HG02840 (cell line): ENCODE measurements around the gene MSI2.

Experiments
- ATAC-seq: cut with Tn5 transposase; IDR thresholded peaks from one replicate; pipeline ENCODE4 v1.9.1; 2021; ENCODE audit warnings: mild to moderate bottlenecking, moderate library complexity, moderate number of reproducible peaks; ENCODE audit not compliant: unreplicated experiment, low FRiP score

The MSI2 gene

GRCh38 chr17:57245786-57246185 lies 10.5 kb upstream of the MSI2 start:
- no peak for ATAC-seq

- no peak for ATAC-seq
These were observed 10.1 kb upstream of the MSI2 start for GRCh38 chr17:57246257-57246656.

GRCh38 chr17:57247261-57247660 lies 9.1 kb upstream of the MSI2 start:
- no peak for ATAC-seq

GRCh38 chr17:57247913-57248312 lies 8.4 kb upstream of the MSI2 start:
- no peak for ATAC-seq

GRCh38 chr17:57249520-57249919 lies 6.8 kb upstream of the MSI2 start:
- no peak for ATAC-seq

DNA sequence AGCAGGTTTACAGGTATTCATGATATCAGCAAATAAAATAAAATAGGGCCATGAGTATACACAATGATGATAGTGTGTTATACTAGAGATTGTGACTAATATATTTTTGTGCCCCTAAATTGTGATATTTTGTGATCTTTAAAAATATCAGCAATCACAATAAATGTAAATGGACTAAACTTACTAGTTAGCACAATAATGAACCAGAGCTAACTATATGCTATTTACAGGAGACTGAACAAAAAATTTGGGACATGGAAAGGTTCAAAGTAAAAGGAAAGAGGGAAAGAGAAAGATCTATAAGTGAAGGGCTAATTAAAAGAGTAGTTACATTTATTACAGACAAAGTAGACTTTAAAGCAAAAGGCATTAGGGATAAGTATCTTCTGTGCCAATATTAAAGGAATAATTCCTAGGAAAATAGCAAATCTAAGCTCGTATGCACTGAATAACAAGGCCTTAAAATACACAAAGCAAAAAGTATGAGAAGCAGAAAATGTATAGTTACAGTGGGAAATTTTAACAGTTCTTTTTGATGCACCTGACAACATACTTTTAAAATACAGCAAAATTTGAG lies 5.0 kb upstream of the MSI2 start:
- no peak for ATAC-seq

DNA sequence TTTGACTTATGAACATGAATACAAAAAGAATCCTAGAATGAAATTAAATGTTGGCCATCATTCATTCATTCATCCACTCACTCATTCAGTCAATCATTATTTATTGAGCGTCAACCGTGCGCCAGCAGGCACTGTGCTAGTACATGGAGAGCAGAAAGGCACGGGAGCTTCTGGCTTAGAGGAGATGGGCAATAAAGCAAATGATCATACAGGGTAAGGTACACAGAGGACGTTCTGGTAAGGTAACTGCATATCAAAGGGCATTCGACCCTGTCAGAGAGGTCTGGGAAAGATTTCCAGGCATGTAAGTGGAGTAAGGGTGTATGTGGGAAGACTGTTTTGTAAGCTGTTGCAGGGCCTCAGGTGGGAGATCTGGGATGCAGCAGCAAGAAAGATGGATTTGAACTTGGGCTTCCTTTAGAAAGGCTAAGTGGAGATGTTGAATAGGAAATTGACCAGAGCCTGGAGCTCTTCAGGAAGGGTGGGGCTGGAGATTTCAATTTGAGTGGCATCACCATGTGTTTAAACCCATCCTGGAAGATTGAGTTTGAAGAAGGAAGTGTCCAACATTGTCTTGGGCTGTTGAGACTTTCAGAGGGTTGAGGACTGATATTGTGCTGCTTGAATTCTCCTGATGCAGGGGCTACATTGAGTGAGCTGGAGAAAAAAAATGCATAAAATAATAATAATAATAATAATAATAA lies 2.8 kb upstream of the MSI2 start:
- no peak for ATAC-seq

DNA sequence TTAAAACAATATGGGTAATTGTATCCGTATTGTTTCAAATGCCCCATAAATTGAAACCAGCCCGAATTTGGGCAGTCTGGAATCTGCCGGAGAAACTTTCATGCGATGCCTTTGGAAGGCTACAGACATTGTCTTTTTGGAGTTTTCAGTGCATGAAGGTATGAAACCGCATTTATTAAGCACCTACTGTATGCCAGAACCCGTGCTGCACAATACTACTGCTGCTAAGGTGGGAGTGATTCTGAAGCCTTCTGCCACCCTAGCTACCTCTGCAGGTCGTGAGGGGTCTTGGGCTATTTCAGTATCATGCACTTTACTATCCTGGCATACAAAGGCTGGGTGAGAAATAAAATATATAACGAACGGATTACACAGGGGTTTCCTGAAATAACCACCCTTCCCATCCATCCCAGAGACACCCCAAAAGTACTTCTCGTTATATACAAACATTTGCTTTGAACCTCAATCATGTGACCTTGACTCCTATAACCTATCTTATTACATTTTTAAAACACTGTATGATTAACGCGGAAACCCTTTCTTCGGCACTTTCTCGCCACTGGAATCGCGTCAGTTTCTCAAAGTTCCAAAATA lies 1.0 kb upstream of the MSI2 start:
- ATAC-seq = peak; percentile 4

GRCh38 chr17:57256708-57257112 lies 387 bp downstream of the MSI2 start:
- ATAC-seq = no peak

- ATAC-seq = no peak
These were observed 1.0 kb downstream of the MSI2 start for GRCh38 chr17:57257195-57257894.

- no peak for ATAC-seq
These were observed 1.9 kb downstream of the MSI2 start for GRCh38 chr17:57257895-57258851.

DNA sequence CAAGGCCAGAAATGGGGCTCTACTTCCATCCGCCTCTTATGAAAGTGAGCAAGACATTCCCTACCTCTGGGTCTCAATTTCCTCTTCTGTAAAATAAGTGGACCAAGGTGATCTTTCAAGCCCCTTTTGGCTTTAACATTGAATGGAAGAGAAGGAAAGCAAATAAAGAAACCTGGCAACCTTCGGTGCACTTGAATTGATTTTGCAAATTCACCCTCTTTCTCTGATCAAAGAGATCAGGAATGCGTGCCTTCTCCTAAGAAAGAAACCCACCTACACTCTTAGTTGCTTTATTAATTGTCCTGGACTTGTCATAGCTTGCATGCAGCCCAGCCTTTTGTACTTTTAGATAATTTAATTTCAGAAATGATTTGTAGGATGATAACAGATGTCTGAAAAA lies 3.0 kb downstream of the MSI2 start:
- ATAC-seq = no peak

- no peak for ATAC-seq
These were observed 3.5 kb downstream of the MSI2 start for GRCh38 chr17:57259817-57260216.

DNA sequence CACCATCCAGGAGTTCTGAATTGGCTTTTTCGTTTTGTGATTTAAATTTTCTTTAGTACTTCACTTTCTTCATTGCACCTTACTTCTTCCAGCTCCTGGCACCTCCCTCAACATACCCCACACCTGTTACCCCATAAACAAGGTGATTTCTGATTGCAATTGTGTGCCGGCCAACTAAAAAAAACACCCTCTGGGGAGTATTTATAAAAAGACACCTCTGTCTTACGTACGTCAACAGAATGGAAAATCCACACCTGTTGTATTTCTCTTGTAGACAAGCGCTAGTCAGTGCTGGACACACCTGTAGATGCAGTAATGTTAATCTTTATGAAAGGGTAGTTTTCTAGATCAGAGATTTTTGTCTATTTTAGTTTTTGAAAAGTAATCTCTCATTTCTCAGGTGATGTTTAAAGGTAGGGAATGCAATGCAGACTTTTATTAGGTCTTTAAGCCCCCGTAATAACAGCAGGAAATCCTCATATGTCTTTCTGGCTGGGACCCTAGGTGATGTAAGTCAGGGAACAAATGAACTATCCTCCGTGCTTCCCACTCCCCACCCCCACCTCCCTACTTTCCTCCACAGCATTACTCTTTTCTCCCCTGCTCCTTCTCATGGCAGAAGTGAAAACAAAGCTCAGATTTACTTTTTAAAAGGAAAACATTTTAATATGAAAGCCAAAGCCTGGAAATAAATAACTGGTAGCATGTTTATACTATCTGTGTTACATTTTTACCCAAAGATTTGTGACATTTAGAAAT lies 4.2 kb downstream of the MSI2 start:
- ATAC-seq = no peak

DNA sequence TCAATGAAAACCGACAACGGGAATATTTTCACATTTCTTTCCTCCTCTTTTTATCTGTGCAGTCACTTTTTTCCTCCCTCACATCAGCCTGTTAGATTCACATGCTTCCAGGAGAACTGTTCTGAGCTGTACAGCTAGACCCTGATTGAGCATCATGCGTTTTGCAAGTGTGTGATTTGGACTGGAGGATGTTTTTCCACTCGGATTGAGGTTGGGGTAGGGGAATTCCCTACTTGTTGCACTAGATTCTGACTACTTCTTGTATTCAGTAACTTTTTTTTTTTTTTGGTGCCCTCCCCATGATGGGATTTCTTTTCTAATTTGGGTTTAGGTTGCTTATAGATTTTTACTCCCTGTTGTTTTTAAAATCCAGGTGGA lies 4.8 kb downstream of the MSI2 start:
- ATAC-seq = no peak

DNA sequence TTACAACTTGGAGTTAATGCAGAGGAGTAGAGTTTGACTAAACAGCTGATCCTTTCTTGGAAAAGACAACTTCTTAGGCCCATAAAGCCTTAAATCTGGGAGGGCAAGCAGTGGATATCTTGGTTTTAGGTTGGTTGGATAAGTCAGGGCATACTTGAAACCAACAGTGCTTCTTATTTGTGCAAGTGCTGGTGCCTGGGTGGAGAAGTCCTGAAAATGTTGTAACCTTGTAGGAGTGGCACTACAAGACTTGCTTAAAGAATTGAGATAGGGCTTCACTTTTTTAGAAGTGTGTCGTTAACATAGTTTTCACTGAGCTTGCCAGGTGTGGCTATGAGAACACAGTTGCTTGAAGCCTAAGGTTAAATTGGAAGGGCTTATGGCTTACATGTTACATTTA lies 6.2 kb downstream of the MSI2 start:
- no peak for ATAC-seq

DNA sequence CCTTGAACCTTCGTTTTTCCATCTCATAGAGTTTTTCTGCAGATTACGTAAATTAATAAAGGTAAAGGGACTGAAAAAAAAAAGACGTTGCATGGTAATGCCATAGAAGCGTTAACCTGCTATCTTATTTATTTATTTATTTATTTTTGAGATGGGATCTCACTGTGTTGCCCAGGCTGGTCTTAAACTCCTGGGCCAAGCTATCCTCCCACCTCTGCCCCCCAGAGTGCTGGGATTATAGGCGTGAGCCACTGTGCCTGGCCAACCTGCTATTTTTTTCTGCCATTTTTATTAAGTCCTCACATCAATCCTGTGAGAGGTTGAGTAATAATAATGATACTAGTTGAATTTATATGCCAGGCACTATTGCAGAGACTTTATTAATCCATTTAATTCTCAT lies 7.9 kb downstream of the MSI2 start:
- no peak for ATAC-seq

DNA sequence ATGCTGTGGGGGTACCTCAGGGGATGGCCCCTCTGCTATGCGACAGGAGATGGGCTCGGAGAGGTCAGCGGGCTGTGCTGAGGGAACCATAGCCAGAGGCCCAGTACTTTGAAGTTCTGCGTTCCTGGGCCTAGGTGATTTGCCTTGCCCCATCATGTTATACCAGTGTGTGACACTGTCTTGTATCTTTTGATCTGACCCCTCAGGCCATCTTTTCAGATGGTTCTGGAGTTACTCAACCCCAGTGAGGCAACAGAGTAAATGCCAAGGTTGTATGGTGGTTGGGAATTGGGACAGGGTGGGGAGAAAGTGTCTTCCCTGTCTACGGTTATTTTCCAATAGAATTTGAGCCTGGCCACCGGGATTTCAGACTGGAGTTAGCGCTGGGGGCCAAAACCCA lies 8.5 kb downstream of the MSI2 start:
- no peak for ATAC-seq

GRCh38 chr17:57266902-57267311 lies 10.6 kb downstream of the MSI2 start:
- ATAC-seq = no peak

DNA sequence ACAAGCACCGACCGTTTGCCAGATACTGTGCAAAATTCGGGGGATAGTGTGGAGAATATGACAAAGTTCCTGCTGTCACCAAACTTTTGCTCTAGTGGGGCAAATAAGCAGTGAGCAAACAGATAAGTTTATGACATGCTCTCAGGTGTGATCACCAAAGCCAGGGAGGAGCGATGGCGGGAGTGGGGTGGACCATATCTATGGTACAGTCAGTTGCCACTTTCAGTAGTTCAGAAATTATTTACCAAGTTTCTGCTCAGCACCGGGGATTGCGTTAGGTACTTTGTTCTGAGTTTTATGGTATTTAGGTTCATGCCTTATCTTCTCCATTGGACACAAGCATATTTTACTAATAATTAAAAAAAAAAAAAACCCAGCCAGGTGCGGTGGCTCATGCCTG lies 11.9 kb downstream of the MSI2 start:
- ATAC-seq = no peak
